Glomerular visceral epithelial cell (primary cell): ENCODE data around the gene IFI27L1.
A peak's percentile ranks its signal among the peaks of the same experiment; 100 is the strongest.

Experiments used
- DNase-seq: peaks from one replicate; pipeline ENCODE4 v3.0.0-alpha.2; 2016; ENCODE audit errors: extremely low spot score

The IFI27L1 gene, protein sequence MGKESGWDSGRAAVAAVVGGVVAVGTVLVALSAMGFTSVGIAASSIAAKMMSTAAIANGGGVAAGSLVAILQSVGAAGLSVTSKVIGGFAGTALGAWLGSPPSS

DNA sequence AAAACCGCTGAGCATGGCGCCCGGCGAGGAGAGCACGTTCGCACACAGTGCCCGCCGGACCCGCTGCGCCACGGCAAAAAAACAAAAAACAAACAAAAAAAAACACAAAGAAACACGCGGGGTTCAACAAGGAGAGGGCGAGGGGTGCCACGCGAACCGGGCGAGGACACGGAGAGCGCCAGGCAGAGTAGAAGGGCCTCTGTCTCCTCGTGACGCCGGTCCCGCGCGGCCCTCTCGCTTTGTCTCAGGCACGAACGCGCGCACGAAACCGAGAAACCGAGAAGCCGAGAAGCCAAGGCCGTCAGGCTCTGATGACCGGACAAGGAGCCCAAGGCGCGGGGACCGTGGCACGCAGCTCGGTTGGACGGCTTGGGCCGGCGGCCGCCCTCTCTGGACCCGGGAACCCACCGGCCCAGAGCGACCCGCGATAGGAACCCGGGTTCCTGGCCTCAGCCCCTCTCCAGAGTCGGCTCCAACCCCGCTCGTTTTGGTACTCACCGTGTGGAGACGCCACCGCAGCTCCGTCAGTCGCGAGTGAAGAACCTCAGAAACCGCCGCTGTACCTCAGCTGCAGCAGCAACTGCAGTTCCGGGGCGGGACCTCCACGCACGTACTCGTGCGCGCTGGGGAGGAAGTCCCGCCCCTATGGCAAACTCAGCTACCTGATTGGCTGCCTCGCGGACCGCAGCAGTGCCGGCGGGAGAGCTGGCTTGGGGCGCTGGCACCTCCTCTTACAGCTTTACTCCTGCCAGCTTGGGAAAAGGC is at the start of gene IFI27L1, which contains the start of gene DDX24:
Gene IFI27L1, plus strand, starts transcription at position 690 of the 765 bp plus-strand sequence. CDS start 15,628 bp downstream, outside the sequence.
Gene DDX24, minus strand, starts transcription at position 582 of the 765 bp plus-strand sequence. CDS start 1,460 bp downstream, outside the sequence.
- peak; percentile 97 for DNase-seq

DNA sequence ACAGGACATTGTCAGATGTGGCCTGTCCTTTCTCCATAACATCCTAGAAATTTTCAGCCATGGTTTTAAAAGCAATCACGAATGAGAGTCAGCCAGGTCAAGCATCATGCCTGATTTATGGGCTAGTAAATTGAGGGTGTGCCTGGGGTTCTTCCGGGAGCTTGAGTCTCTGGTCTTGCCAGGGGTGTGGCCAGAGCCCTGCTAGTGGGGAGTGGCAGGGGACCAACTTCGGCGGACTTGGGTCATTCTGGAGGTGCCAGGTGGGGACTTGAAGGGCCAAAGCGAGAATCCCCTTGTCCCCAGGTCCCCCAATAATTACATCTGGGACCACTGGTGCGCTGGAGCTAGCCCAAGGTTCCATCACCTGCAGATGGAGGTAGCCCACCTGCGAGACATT is 49.2 kb upstream of the IFI27L1 start:
- no peak for DNase-seq

DNA sequence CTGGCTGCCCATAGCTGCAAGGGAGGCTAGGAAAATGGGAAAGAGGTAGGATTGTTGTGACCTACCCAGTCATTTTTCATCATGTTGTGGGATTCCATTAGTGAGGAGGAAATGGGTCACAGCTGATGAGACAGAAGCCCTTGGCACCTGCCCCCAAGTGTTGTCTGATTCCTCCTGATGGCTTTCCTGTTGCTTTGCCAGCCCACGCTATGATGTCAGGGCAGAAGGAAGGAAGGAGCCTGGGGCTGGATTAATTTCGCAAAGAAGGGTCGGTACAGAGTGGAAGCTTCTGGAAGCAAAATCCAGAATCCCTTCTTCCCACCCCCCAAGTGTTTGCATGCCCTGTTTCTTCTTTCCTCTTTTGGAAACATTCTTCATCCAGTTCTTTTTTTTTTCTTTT is 46.2 kb upstream of the IFI27L1 start:
- DNase-seq, result no peak

DNA sequence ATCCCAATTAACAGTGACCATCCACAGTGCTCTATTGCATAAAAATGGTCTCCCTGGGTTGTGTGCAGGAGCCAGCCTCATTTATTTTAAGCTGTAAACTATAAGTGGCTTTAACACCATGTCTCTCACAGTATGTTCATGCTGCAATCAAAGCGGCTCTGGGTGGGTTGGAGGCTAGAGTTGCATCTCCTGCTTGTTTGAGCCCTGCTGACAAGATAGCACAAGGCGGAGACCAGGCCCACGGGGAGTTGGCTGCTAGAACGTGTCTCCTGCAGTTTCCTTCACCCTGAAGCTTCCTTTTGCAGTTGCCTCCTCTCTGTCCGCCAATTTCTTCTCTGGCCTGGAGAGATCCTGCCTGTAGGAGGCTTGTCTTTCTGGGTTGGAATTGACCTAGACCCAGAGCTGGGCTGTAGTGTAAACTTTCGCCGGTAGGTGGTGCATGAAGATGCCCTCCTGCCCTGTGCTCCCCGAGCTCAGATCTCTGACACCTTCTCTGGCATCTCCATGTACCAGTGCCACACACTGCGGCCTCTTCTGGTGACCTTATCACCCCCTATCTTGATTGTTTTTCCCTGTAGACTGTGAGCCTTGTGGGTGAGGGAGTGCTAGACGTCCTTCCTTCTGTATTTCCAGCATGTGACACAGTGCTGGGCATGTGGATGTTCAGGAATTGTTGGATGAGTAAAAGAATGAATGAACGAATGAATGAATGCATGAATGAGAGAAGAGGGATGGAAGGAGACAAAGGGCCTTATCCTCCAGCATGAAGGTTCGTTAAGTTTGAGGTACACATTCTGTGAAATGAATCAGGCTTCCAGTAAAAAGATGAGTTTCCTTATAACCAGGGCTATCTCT is 44.6 kb upstream of the IFI27L1 start:
- DNase-seq, result peak; percentile 83

DNA sequence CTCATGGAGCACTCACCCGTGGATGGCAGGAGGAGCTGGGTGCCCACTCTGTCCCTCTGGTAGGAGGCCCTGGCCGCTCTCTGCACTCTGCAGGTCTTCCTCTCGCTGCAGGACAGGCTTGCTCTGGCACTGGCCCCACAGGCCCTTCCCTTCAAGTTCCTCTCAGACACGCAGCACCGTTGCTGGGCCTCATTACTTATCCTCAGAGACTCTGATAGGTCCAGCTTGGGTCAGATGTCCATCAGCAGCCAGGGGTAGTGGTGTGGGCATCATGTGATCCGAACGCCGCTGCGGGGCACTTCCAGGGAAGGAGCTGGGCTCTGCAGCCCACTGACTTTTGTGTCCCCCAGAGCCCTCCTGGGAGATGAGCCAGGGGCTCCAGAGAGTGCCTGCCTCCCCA is 43.2 kb upstream of the IFI27L1 start:
- no peak for DNase-seq

DNA sequence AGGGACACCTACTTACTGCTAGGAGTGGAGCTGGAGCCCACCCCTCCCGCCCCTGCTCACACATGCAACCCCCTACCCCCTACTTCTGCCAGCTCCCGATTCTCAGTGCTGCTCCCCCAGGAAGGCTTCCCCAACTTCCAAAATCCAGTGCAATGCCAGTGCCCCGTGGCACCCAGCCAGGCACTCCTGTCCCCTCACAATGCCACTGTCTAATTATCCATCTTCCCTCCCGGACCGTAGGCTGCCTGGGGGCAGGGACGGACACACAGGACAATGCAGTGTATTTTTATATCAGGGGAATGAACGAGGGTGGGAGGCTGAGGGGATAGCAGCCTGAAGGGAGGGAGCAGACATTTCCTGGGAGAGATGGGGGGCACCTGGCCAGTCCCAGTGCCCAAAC is 42.6 kb upstream of the IFI27L1 start:
- no peak for DNase-seq

DNA sequence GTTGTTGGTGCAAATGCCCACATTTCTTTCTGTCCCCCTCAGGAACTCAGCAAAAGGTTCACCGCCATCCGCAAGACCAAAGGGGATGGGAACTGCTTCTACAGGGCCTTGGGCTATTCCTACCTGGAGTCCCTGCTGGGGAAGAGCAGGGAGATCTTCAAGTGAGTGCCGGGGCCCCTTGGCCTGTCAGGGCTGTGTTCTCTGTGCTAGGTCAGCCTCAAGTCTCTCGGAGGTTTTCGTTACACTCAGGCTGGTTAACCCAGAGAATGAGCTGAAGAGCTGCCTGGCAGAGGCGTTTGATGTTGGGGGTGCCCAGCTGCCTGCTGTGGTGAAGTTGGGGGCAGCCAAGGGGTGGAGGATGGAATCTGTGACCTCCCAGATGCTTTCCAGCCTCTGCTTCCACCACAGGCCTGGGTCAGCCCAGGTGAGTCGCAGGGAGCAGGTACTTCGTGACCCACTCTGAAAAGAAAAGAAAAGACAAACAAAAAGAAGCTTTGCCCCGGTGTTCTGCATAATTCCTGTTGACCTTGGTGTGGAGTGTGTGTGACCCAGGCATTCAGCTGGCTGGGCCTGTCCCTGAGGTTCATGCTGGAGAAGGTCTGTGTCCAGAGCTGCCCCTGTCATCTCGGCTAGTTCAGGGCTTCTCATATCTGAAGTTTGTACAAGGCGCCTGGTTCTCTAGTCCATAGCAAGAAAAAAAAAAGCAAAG is 42.0 kb upstream of the IFI27L1 start:
- DNase-seq, result no peak

DNA sequence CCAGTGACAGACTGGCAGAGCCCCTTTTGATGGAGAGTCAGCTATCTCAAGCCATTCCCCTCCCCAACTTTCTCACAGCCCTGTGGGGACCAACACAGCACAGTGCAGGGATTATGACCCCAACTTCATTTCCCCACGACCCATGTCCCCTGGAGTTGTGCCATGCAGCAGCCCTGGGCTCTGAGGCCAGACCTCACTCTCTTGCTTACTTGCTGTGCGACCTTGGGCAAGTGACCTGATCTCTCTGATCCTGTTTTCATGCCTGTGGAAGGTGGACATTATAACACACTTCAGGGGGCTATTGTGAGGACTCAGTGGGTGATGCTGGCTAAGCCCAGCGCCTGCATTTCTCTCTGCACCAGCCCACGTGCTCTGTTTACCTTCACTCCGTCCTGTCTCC is 40.9 kb upstream of the IFI27L1 start:
- no peak for DNase-seq

DNA sequence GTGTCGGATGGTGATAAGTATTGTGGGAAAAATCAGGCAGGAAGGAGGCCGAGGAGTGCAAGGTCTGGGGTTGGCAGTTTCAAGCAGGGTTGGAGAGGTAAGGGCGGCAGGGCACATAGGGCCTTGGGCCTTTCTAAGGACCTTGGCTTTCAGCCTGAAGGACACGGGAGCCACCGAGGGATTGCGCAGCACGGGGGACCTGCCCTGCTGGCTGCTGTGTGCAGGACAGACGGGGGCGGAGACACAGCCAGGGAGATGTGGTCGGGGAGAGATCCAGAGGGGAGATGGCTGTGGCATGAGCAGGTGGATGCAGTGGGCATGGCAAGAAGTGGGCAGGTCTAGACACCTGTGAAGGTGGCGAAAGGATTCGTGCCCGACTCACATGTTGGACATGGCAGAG is 40.3 kb upstream of the IFI27L1 start:
- no peak for DNase-seq

DNA sequence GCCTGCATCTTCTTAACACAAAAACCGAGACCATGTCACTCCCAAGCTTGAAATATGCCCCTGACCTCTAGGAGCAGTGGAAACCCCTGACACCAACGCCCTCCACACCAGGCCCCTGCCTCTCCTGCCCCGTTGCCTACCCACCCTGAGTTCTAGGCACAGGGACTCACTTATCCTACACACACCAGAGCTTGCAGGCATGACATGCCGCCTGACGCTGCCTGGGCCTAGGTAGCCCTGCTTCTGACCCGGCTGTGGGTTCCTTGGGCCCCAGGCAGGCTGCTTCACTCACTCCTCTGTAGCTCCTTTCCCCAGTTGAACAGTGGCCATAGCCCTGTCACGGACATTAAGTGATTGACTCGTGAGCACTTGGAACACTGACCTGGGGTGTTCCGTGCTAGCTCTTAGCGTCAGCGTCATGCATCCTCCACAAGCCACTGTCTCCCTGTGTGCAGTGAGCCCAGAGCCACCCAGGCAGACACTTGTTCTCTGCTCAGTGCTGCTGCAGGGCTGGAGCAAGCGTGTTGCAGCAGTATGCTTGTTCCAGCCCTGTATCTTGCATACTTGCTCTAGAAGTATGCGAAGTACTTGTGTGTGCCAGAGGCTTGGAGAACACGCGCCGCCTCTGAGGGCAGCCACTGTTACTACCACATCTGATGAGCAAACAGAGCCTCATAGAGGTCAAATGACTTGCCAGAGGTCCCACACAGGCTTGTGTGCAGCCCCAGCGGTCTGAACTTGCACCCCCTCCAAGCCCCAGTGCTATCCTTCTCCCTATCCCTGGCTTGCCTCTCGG is 39.4 kb upstream of the IFI27L1 start:
- DNase-seq, result no peak

DNA sequence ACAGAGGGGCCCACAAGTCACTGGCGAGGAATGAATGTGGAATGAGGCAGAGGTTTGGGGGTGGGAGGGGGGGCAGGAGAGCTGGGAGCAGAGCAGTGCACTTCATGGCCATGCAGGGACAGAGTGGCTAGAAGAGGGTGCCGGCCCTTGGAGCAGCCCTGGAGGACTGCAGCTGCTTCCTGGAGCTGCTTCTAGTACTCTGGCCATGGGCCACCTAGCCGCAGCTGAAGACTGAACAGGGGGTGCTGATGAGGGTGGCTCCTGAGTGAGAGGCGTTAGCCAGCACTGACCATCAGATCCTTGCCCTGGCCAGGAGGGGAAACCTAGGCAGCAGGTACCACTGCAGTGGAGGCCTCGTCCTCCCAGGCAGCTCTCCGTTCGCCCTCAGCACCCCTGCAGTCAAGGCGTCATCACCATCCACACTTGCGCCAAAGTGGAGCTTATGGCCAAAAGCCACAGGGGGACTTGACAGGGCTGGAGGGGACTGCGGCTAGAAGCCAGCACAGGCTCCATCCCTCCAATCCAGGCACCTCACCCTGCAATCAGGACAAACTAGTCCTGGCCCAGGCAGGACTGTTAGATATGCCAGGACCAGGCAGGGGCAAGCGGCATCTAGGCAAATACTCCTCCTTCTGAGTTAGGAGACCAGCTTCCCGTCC is 38.5 kb upstream of the IFI27L1 start:
- no peak for DNase-seq

DNA sequence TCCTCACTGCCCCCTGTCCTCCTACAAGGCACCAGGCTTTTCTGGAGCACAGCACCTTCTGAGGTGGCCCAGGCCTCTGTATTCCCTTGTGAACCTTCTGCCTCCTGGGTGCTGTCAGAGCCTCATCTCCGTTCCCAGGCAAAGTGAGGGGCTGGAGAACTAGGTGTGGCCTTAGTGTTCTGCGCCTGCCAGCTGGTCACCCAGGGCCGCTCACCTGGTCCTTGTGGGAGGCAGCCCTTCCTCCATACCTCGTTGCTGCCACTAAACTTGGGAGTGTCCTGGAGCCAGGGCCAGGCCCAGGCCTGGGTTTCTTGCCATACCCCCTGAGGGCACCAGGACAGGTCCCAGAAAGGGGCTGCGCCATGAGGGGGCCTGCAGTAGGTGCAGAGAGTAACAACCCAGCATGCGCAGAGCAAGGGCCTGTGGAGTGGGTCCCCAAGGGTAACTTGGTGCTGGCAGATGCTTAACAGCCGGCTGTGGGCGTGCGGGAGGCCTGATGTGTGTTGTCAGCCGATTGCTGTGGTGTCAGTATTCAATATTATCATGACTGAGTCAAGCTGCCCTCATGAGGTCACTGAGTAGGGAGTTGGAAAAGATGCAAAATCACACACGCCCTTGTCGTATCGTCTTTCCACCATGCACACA is 37.9 kb upstream of the IFI27L1 start:
- DNase-seq, result no peak

DNA sequence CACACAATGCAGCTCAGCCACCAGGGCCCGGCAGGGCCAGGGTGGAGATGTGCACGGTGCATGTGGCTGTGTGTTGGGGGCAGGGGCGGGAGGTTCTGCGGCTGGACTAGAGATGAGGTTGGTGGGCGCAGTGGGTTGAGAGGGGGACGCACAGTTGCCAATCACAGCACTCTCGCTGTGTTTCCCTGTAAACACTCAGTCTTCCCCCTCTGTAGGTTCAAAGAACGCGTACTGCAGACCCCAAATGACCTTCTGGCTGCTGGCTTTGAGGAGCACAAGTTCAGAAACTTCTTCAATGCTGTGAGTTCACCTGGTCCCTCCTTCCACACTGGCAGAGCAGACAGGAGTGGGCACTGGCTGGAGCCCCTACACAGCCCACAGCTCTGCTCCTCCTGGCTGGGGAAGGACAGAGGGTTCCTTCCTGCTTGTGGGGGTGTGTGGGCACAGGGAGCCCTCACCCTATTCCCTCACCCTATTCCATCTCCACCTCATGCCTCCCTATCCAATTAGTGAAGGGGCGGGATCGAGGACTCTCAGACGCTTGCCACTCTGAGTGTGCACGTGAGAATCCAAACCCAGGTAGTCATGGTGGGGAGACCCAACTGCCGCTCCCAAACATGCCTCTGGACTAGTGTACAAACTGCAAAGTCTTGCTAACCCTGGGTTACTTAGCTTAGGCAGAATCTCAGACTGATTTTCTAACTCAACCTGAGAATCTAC is 37.2 kb upstream of the IFI27L1 start:
- no peak for DNase-seq

DNA sequence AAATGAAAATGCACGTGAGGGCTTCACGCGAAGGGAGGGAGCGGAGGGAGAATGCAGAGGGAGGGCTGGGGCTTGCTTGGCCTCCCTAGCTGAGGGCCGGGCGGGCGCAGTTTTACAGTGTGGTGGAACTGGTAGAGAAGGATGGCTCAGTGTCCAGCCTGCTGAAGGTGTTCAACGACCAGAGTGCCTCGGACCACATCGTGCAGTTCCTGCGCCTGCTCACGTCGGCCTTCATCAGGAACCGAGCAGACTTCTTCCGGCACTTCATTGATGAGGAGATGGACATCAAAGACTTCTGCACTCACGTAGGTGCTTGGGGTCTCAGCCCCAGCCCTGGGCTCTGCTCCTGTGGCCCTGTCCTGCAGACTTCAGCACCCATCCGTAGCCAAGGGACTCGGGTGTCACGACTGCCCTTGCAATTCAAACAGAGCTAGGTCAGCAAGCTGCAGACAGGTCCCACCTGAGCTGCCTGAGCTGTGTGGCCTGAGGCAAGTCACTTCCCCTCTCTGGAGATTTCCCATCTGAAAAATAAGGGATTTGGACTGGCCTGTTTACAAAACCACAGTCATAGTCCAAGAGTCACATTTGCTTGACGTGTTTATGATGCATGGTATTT is 36.5 kb upstream of the IFI27L1 start:
- no peak for DNase-seq

DNA sequence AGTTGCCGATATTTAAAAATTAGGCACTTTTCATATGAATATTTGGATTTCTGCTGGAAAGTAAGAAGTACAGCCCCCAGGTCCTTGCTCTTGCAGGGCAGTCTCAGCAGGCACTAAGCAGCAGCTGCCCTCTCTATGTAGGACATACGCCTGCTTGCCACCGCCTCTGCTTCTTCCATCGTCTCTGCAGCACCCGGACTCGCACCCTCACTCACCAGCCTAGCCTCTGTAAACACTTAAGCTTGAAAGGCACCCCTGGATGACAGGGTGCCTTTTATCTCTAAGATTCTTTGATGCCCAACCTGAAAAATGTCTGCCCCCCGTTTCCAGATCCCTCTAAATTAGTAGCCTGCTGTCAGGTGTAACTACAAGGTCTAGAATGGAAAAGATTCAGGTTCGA is 36.0 kb upstream of the IFI27L1 start:
- no peak for DNase-seq

DNA sequence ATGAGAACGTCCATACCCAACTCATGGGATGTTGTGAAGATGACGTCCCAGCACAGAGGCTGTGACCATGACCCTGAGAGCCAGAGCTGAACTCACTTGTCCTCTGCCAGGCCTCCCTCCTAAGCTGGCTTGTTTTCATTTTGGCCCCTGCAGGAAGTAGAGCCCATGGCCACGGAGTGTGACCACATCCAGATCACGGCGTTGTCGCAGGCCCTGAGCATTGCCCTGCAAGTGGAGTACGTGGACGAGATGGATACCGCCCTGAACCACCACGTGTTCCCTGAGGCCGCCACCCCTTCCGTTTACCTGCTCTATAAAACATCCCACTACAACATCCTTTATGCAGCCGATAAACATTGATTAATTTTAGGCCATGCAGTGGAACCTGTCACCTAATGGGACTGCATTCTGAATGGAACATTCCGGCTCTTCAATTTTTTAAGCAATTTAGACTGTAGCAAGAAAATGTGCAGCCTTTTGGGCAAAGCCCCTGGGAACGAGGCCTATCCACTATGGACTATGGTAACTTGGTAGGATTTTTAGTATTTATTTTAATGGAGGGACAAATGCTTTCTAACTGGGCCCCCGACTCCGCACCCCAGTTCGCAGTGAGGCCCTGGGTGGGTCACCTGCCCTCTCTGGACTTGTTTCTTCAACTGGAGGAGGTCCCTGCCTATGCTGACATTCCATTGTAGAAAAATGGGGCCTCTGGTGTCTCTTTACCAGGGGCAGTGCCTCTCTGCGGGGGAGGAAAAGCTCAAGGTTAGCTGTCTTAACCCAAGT is 35.4 kb upstream of the IFI27L1 start:
- no peak for DNase-seq

DNA sequence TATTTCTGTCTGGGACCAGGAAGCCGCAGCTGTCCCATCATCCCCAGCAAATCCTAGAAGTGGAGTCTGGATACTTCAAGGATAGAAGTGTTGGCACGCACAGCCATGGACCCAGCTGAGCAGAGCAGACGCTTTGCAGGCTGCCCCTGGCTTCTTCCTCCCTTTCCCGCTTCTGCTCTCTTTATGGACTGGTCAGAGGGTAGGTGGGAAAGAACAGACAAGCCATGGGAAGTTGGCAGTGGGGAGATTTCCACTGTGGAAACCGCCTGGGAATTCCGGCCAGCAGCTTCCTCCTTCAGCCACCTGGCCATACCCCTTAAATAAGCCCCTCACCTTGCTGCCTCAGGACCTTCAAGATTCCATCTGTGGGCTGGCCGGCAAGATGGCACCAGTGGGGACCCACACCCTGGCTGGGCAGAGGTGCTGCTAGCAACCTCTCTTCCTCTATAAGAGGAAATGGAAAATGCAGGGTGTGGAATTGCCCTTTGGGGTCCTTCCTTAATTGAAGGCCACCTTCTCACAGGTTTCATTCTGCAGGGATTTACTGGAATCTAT is 34.3 kb upstream of the IFI27L1 start:
- no peak for DNase-seq

DNA sequence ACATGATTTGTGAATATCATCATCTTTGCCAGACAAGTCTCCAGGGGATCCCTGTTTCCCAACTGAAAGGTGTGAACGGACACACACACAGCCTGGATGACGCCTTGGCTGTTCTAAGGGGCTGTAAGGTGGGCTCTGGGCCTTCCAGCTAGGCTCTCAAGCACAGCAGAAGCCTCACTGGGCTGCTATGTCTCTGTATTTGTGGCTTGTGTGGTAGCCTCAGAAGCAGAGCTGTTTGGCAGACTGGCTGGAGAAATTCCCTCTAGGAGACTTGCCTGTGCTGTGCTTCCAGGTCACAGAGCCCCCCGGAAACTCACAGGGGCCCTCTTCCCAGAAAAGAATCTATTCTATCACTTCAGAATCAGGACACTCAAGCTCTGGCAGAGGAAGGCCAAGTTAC is 33.5 kb upstream of the IFI27L1 start:
- no peak for DNase-seq
